ENCODE measurements around the gene EPRS1. TPM values are rescaled to one million over a fixed set of nuclear protein-coding genes. Genes with fewer than 3 reads are reported as not detected.
"Not testable (repeated sequence)": the region's sequence is repeated elsewhere in the genome, so short reads cannot be mapped to it uniquely, and the experiment has no call there.

EPRS1 gene
- total and polyA plus RNA-seq, 10 donors, result 34.6 to 72.2 (median 58.3) TPM

DNA sequence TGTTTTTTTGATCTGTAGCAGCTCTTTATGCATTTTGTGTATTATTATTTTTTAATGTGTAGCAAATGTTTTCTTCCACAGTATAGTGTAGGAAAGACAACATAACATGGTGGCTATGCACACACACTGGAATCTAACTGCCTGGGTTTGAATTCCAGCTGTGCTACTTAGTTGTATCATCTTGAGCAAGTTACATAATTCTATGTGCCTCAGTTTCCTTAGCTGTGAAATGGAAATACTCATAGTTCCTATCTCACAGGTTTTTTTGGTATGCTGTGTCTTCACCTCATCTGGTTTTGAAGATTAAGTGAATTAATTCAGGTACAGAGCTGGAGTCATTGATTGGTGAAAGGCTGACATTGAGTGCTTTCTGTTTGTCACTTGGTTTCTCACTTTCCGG, 46.4 kb upstream of the EPRS1 start:
- Histone ChIP-seq H3K36me3 (peaks cover 0 to 18% (median 4%) of the 10 kb centered on the region in 6 donors), H3K27me3 (replicated peaks in 1 of 7) (no peaks in the 10 kb centered on the region), H3K27ac (no peak overlapping the region), H3K9me3 (no peaks in the 10 kb centered on the region), H3K4me3 (no peak overlapping the region), H3K4me1 (peaks cover 10 to 64% (median 43%) of the 10 kb centered on the region in 6 donors)
- no peak for DNase-seq
- TF ChIP-seq, protein P1, sequence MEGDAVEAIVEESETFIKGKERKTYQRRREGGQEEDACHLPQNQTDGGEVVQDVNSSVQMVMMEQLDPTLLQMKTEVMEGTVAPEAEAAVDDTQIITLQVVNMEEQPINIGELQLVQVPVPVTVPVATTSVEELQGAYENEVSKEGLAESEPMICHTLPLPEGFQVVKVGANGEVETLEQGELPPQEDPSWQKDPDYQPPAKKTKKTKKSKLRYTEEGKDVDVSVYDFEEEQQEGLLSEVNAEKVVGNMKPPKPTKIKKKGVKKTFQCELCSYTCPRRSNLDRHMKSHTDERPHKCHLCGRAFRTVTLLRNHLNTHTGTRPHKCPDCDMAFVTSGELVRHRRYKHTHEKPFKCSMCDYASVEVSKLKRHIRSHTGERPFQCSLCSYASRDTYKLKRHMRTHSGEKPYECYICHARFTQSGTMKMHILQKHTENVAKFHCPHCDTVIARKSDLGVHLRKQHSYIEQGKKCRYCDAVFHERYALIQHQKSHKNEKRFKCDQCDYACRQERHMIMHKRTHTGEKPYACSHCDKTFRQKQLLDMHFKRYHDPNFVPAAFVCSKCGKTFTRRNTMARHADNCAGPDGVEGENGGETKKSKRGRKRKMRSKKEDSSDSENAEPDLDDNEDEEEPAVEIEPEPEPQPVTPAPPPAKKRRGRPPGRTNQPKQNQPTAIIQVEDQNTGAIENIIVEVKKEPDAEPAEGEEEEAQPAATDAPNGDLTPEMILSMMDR (IDR thresholded peaks at IDR 0.05 in 8 of 11, conservative IDR thresholded peaks at IDR 0.05 in 3 of 11), result no peak
- TF ChIP-seq POLR2A (IDR thresholded peaks at IDR 0.05), result no peak
- TF ChIP-seq POLR2AphosphoS5 (IDR thresholded peaks at IDR 0.05), result no peak
- intact Hi-C loops (cut with DNase I; ENCODE audit: low total_unique reads), result loop anchor here (10.0 kb wide), 1 partner anchor 48 kb away; the partner anchor contains the start of gene EPRS1
- 92 to 98% (median 97%) methylated on average over 1 of the region's 1 CpG for WGBS, 5 donors

DNA sequence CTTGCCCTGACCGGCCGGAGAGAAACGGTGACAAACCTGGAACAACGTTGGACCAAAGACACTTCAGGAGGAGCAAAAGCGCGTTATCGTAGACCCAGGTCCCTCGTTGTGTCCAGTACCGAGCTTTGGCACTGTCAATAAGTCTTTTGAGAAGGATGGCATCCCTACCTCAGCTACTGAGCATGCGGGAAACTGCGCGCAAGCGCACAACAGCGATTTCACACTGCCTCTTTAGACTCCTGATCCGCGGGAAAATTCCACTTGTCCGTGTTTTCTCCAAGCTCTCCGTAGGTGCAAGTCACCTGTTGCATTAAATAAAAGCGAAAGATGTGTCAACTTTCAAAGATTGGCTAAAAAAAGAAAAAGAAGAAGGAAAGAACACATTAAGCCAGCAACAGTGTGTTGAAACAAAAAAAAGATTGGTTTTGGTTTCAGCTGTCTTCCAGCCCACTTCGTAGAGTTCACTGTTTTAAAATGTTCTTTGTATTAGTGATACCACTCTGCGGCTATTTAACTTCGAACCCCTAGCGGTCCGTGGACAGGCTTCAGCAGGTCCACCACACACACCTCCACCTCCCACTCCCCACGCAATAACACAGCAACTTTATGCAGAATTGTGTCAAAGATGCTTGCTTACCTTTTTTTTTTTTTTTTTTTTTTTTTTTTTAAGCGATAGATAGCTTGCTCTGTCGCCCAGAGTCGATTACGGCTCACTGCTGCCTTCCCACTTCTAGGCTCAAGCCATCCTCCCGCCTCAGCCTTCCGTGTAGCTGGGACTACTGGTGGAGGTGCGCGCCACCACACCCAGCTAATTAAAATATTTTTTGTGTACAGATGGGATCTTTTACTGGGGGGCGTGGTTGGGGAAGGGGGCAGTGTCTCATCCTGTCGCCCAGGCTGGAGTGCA, 43.6 kb upstream of the EPRS1 start, which contains the start of gene BPNT1:
TSS of gene BPNT1 (minus strand) at position 139 of the 907 bp plus-strand sequence. CDS start 9,942 bp downstream, outside the sequence.
- 3 to 5% (median 4%) methylated on average over 34 to 35 of the region's 35 CpGs for WGBS, 5 donors
- intact Hi-C loops (cut with DNase I; ENCODE audit: low total_unique reads), result loop anchor here (10.0 kb wide), 1 partner anchor 45 kb away; the partner anchor contains the start of gene EPRS1
- peak within 1 kb of the TSS; percentile 76 to 89 (median 86) for H3K27ac ChIP-seq

DNA sequence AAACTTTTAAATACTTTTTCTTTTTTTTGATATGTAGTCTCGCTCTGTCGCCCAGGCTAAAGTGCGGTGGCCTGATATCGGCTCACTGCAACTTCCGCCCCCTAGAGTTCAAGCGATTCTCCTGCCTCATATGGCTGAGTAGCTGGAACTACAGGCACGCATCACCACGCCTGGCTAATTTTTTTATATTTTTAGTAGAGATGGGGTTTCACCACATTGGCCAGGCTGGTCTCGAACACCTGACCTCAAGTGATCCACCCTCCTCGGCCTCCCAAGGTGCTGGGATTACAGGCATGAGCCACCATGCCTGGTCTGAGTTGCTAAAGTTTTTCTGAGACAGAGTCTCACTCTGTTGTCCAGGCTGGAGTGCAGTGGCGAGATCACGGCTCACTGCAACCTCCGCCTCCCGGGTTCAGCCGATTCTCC, 40.0 kb upstream of the EPRS1 start:
- H3K27ac ChIP-seq; H3K4me3 ChIP-seq; H3K9me3 ChIP-seq; intact Hi-C loops (cut with DNase I; ENCODE audit: low total_unique reads); DNase-seq; H3K27me3 ChIP-seq (replicated peaks in 1 of 7): not testable (repeated sequence)
- H3K36me3 ChIP-seq, result peaks cover 0 to 22% (median 0%) of the 10 kb centered on the region in 6 donors
- TF ChIP-seq, protein P1 (IDR thresholded peaks at IDR 0.05 in 8 of 11, conservative IDR thresholded peaks at IDR 0.05 in 3 of 11), result peak in 6 of 11 experiments; percentile 15 to 50 (median 39)
- peaks cover 0 to 50% (median 25%) of the 10 kb centered on the region in 6 donors for H3K4me1 ChIP-seq
- WGBS, 5 donors, result 79 to 89% (median 83%) methylated on average over 15 of the region's 15 CpGs

More for the DNA sequence above, 43.6 kb upstream of the EPRS1 start, which contains the start of gene BPNT1:
- H3K9me3 ChIP-seq, result no peaks in the 10 kb centered on the region
- peak; percentile 96 for DNase-seq
- no peaks in the 10 kb centered on the region for H3K36me3 ChIP-seq
- H3K4me3 ChIP-seq, result peak within 1 kb of the TSS; percentile 43 to 86 (median 60)
- H3K4me1 ChIP-seq, result peaks cover 3 to 65% (median 37%) of the 10 kb centered on the region in 6 donors
- no peaks in the 10 kb centered on the region for H3K27me3 ChIP-seq (replicated peaks in 1 of 7)
- peak in 2 of 3 donors; percentile 44 to 52 for TF ChIP-seq POLR2A (IDR thresholded peaks at IDR 0.05)
- peak in 2 of 3 donors; percentile 75 to 87 for TF ChIP-seq POLR2AphosphoS5 (IDR thresholded peaks at IDR 0.05)
- TF ChIP-seq, protein P1 (IDR thresholded peaks at IDR 0.05 in 8 of 11, conservative IDR thresholded peaks at IDR 0.05 in 3 of 11), result peak in 1 of 11 experiments; percentile 16

DNA sequence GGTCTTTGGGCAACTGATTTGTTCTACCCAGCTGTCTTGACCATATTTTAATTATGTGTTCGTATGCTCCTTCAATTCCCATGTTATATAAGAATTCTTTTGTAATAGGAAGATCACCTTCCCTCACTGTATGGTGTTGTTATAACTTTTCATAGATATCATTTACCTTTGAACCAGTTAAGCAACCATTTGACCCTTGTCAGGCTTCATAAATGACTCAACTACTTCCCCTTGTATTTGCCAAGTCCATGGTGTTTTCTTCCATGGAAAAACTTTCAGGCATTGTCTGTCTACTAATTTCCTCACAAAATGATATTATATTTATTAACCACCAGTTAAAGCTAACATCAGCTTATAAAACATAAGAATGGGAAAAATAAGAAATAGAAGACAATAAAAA, 38.2 kb upstream of the EPRS1 start:
- WGBS, 5 donors, result 91 to 100% (median 95%) methylated on average over 1 of the region's 1 CpG
- Histone ChIP-seq H3K36me3 (peaks cover 0 to 36% (median 1%) of the 10 kb centered on the region in 6 donors), H3K27me3 (replicated peaks in 1 of 7) (no peaks in the 10 kb centered on the region), H3K27ac (no peak overlapping the region), H3K4me1 (peaks cover 0 to 42% (median 21%) of the 10 kb centered on the region in 6 donors), H3K9me3 (no peaks in the 10 kb centered on the region), H3K4me3 (no peak overlapping the region)
- intact Hi-C loops (cut with DNase I; ENCODE audit: low total_unique reads), result no loop called here
- DNase-seq, result no peak
- TF ChIP-seq POLR2AphosphoS5 (IDR thresholded peaks at IDR 0.05), result no peak
- TF ChIP-seq, protein P1 (IDR thresholded peaks at IDR 0.05 in 8 of 11, conservative IDR thresholded peaks at IDR 0.05 in 3 of 11), result no peak
- no peak for TF ChIP-seq POLR2A (IDR thresholded peaks at IDR 0.05)

Data from spleen (tissue), 11 donors.